Sigmoid colon (tissue), 7 donors: ENCODE results near the gene OPCML. TPM values are rescaled to one million over a fixed set of nuclear protein-coding genes. Genes with fewer than 3 reads are reported as not detected.

Experiments used
- DNase-seq: peaks from one replicate; pipeline ENCODE4 v3.0.0-alpha.2; 2019
- H3K27ac ChIP-seq, 4 donors: fragments of 200-600 bp; sonication (generic); one replicate each; pipeline ENCODE4 v1.5.1; 2016 to 2019; ENCODE audit warnings: mild to moderate bottlenecking in 1 of 4
- H3K27me3 ChIP-seq, 3 donors: fragments of 200-600 bp; sonication (generic); one replicate each; pipeline ENCODE4 v1.5.1; 2019; ENCODE audit warnings: mild to moderate bottlenecking in 1 of 3
- H3K36me3 ChIP-seq, 4 donors: fragments of 200-600 bp; sonication (generic); one replicate each; pipeline ENCODE4 v1.5.1; 2016 to 2019
- H3K4me1 ChIP-seq, 4 donors: fragments of 200-600 bp; sonication (generic); one replicate each; pipeline ENCODE4 v1.5.1; 2017 to 2019
- H3K4me3 ChIP-seq, 4 donors: fragments of 200-600 bp; sonication (generic); one replicate each; pipeline ENCODE4 v1.5.1; 2017 to 2019; ENCODE audit warnings: mild to moderate bottlenecking in 2 of 4, moderate library complexity in 1 of 4
- H3K9me3 ChIP-seq, 4 donors: fragments of 200-600 bp in 3 of 4; sonication (generic) in 3 of 4; one replicate each; pipeline versions ENCODE4 v1.5.1 to v1.6.1; 2013 to 2019
- CTCF ChIP-seq, 4 experiments: fragments of 450-650 bp in 3 of 4; fragments of 200-600 bp in 1 of 4; IDR thresholded peaks; one replicate each; pipeline ENCODE4 v1.5.1; 2016 to 2019; ENCODE audit warnings: antibody characterized with exemption in 4 of 4, mild to moderate bottlenecking in 3 of 4, moderate library complexity in 2 of 4
- EP300 ChIP-seq, 4 donors: sonication (generic); formaldehyde crosslinking; IDR thresholded peaks; one replicate each; pipeline ENCODE4 v1.6.1; 2017; ENCODE audit warnings: antibody characterized with exemption in 4 of 4
- POLR2A ChIP-seq, 2 donors: fragments of 450-650 bp; IDR thresholded peaks; one replicate each; pipeline ENCODE4 v1.6.1; 2016; ENCODE audit warnings: antibody characterized with exemption in 2 of 2, mild to moderate bottlenecking in 2 of 2, moderate library complexity in 2 of 2
- POLR2AphosphoS5 ChIP-seq, 4 donors: sonication (generic); formaldehyde crosslinking; IDR thresholded peaks; one replicate each; pipeline ENCODE4 v1.6.1; 2017; ENCODE audit warnings: antibody characterized with exemption in 4 of 4
- WGBS, 2 donors: extraction: QIAGEN DNeasy Blood & Tissue Kit; methylation state at CpG; one replicate each; pipeline ENCODE4 v1.1.7; 2013; 5-methylcytosine and 5-hydroxymethylcytosine counted together
- intact Hi-C: fragments of 100-400 bp; cut with DNase I; formaldehyde crosslinking; loops from one replicate; pipeline ENCODE4 v1.15.1; 2023
- polyA plus RNA-seq, 3 donors: library from polyadenylated mRNA; stranded (reverse); fragments of 200-250 nt; gene quantifications; one replicate each; pipeline ENCODE4 v1.2.3, GENCODE V29; 2013
- total RNA-seq, 4 donors: library from RNA; depleted of rRNA; stranded (reverse); fragments of >200 nt; gene quantifications; one replicate each; pipeline ENCODE4 v1.1.0, GENCODE V29; 2016
- donor health status: healthy with polysubstance abuse.
- donor health status: Bipolar disorder and iron deficiency.
- donor health status: healthy.

The OPCML gene
- total and polyA plus RNA-seq, 7 donors: under 0.01 to 0.14 (median 0.03) TPM; not detected in 4

GRCh38 chr11:133311230-133311629 is 221.1 kb downstream of the OPCML start:
- H3K4me1 ChIP-seq: no peaks in the 10 kb centered on the region
- DNase-seq: no peak
- no peaks in the 10 kb centered on the region for H3K9me3 ChIP-seq
- WGBS, 2 donors: 74 to 75% methylated on average over 1 of the region's 1 CpG
- no peak overlapping the region for H3K27ac ChIP-seq
- intact Hi-C loops: no loop called here
- no peak overlapping the region for H3K4me3 ChIP-seq
- peaks cover 0 to under 1% (median 0%) of the 10 kb centered on the region in 3 donors for H3K27me3 ChIP-seq
- no peaks in the 10 kb centered on the region for H3K36me3 ChIP-seq
- no peak for TF ChIP-seq POLR2A (IDR thresholded peaks at IDR 0.05)
- no peak for TF ChIP-seq EP300 (IDR thresholded peaks at IDR 0.05)
- no peak for TF ChIP-seq CTCF (IDR thresholded peaks at IDR 0.05)

- H3K9me3 ChIP-seq: no peaks in the 10 kb centered on the region
- DNase-seq: no peak
- peaks cover 0 to 14% (median 4%) of the 10 kb centered on the region in 3 donors for H3K27me3 ChIP-seq
- no peaks in the 10 kb centered on the region for H3K36me3 ChIP-seq
- H3K4me1 ChIP-seq: no peaks in the 10 kb centered on the region
- H3K27ac ChIP-seq: no peak overlapping the region
- TF ChIP-seq CTCF (IDR thresholded peaks at IDR 0.05) (no peak), EP300 (IDR thresholded peaks at IDR 0.05) (no peak), POLR2AphosphoS5 (IDR thresholded peaks at IDR 0.05) (no peak), POLR2A (IDR thresholded peaks at IDR 0.05) (no peak)
- no peak overlapping the region for H3K4me3 ChIP-seq
- intact Hi-C loops: no loop called here
- 25 to 37% methylated on average over 2 of the region's 2 CpGs for WGBS, 2 donors
Measured at GRCh38 chr11:133306019-133306418, 226.3 kb downstream of the OPCML start.

GRCh38 chr11:133305208-133305956 is 226.9 kb downstream of the OPCML start:
- Histone ChIP-seq H3K27ac (no peak overlapping the region), H3K27me3 (peaks cover 0 to 14% (median 4%) of the 10 kb centered on the region in 3 donors), H3K4me3 (no peak overlapping the region), H3K9me3 (no peaks in the 10 kb centered on the region), H3K36me3 (no peaks in the 10 kb centered on the region), H3K4me1 (no peaks in the 10 kb centered on the region)
- intact Hi-C loops: no loop called here
- no peak for DNase-seq
- 52 to 66% methylated on average over 5 of the region's 5 CpGs for WGBS, 2 donors
- TF ChIP-seq EP300 (IDR thresholded peaks at IDR 0.05) (no peak), POLR2AphosphoS5 (IDR thresholded peaks at IDR 0.05) (no peak), CTCF (IDR thresholded peaks at IDR 0.05) (no peak), POLR2A (IDR thresholded peaks at IDR 0.05) (no peak)

GRCh38 chr11:133303262-133303661 is 229.0 kb downstream of the OPCML start:
- Histone ChIP-seq H3K9me3 (no peaks in the 10 kb centered on the region), H3K27me3 (peaks cover 0 to 17% (median 4%) of the 10 kb centered on the region in 3 donors), H3K4me1 (no peaks in the 10 kb centered on the region), H3K4me3 (no peak overlapping the region), H3K36me3 (no peaks in the 10 kb centered on the region), H3K27ac (no peak overlapping the region)
- no peak for TF ChIP-seq CTCF (IDR thresholded peaks at IDR 0.05)
- TF ChIP-seq POLR2AphosphoS5 (IDR thresholded peaks at IDR 0.05): no peak
- TF ChIP-seq EP300 (IDR thresholded peaks at IDR 0.05): no peak
- no peak for TF ChIP-seq POLR2A (IDR thresholded peaks at IDR 0.05)
- no peak for DNase-seq
- 93 to 94% methylated on average over 5 of the region's 5 CpGs for WGBS, 2 donors
- intact Hi-C loops: no loop called here
